Glutamatergic neuron (in vitro differentiated cells): Measurements from ENCODE around the gene ZNF416. TPM values are rescaled to one million over a fixed set of nuclear protein-coding genes. Genes with fewer than 3 reads are reported as not detected.

ENCODE experiments used
- DNase-seq: peaks from one replicate; pipeline ENCODE4 v3.0.0; 2022
- H3K27ac Mint-ChIP-seq: one replicate; pipeline ENCODE4 v1.8.0; 2020; ENCODE audit warnings: mild to moderate bottlenecking, mixed read lengths, inconsistent platforms; ENCODE audit not compliant: unreplicated experiment
- H3K27me3 Mint-ChIP-seq: one replicate; pipeline ENCODE4 v1.8.0; 2020; ENCODE audit warnings: mild to moderate bottlenecking, moderate library complexity, mixed read lengths, inconsistent platforms; ENCODE audit not compliant: unreplicated experiment
- H3K36me3 Mint-ChIP-seq: one replicate; pipeline ENCODE4 v1.8.0; 2020; ENCODE audit warnings: mild to moderate bottlenecking, mixed read lengths, inconsistent platforms; ENCODE audit not compliant: unreplicated experiment
- H3K4me1 Mint-ChIP-seq: one replicate; pipeline ENCODE4 v1.8.0; 2020; ENCODE audit warnings: mild to moderate bottlenecking, low read depth, mixed read lengths, inconsistent platforms; ENCODE audit not compliant: unreplicated experiment
- H3K4me3 Mint-ChIP-seq: one replicate; pipeline ENCODE4 v1.8.0; 2020; ENCODE audit warnings: mild to moderate bottlenecking, mixed read lengths, inconsistent platforms; ENCODE audit not compliant: unreplicated experiment
- H3K9me3 Mint-ChIP-seq: one replicate; pipeline ENCODE4 v1.8.0; 2020; ENCODE audit warnings: mild to moderate bottlenecking, moderate library complexity, mixed read lengths, inconsistent platforms; ENCODE audit not compliant: unreplicated experiment
- total RNA-seq: library from RNA; stranded (reverse); fragmentation: NEBNext Ultra II Directional; extraction: Animal tissue kit (Norgen Biotek cat#: 25700); gene quantifications from one replicate; pipeline ENCODE4 v1.2.1, GENCODE V29; 2021; ENCODE audit not compliant: unreplicated experiment
- TF ChIP-seq, protein P1 (sequence below): fragments of 200-600 bp; sonication (generic); IDR thresholded peaks from one replicate; pipeline ENCODE4 v1.5.0; 2021; ENCODE audit not compliant: partially characterized antibody, unreplicated experiment

The ZNF416 gene
- total RNA-seq, 1 donor from 2014 or later: 11.2 TPM

DNA sequence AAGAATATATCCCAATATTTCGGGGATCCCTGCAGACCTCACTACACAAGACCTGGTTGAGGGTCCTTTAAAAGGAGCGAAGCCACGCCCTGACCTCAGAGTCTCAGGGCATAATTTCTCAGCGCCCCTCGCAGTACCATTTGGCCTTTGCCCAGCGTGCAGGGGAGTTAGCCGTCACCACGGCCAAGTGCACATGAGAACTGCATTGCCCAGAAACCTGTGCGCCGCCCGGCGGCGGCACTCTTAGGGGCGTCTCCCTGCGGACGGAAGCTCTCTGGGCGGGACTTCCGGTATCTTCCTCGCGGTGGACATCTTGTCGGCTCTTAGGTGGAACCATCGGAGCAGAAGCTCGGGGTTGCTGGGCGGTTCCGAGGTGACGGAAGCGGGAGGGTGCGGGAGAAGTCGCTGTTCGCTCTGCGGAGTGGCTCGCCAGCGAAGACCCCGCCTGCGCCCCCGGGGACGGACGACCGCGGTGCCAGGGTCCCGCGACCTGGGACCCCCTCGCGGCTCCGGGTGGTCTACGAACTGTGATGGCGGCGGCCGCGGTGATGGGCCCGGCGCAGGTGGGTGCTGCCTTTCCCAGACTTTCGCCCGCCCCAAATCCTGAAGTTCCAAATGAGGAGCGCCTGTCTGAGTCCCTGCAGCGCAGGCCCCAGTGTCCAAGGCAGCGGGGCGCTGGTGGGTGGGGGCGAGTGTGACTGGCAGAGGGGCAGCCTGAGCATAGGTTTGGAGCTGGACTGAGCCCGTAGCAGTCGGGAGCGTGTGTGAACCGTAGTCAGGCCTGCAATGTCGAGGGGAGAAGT lies 35.4 kb upstream of the ZNF416 start, which contains the start of gene ZNF134:
ZNF134 (plus strand) TSS at position 302 of the 803 bp plus-strand sequence. CDS start 5,227 bp downstream, outside the sequence.
- Mint-ChIP-seq H3K4me1 (peaks cover 11% of the 10 kb centered on the region), H3K27ac (peak within 1 kb of the TSS; percentile 92), H3K27me3 (peaks cover 6% of the 10 kb centered on the region), H3K36me3 (peaks cover 42% of the 10 kb centered on the region), H3K4me3 (peak within 1 kb of the TSS; percentile 98), H3K9me3 (peaks cover 37% of the 10 kb centered on the region)
- peak; percentile 94 for DNase-seq
- TF ChIP-seq, protein P1, sequence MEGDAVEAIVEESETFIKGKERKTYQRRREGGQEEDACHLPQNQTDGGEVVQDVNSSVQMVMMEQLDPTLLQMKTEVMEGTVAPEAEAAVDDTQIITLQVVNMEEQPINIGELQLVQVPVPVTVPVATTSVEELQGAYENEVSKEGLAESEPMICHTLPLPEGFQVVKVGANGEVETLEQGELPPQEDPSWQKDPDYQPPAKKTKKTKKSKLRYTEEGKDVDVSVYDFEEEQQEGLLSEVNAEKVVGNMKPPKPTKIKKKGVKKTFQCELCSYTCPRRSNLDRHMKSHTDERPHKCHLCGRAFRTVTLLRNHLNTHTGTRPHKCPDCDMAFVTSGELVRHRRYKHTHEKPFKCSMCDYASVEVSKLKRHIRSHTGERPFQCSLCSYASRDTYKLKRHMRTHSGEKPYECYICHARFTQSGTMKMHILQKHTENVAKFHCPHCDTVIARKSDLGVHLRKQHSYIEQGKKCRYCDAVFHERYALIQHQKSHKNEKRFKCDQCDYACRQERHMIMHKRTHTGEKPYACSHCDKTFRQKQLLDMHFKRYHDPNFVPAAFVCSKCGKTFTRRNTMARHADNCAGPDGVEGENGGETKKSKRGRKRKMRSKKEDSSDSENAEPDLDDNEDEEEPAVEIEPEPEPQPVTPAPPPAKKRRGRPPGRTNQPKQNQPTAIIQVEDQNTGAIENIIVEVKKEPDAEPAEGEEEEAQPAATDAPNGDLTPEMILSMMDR: no peak

- no peak for DNase-seq
- Mint-ChIP-seq H3K4me3 (no peak overlapping the region), H3K4me1 (peaks cover 11% of the 10 kb centered on the region), H3K27ac (peak overlapping the region; percentile 78), H3K36me3 (peaks cover 17% of the 10 kb centered on the region), H3K9me3 (peaks cover 18% of the 10 kb centered on the region), H3K27me3 (peaks cover 6% of the 10 kb centered on the region)
- TF ChIP-seq, protein P1: no peak
These were observed 32.4 kb upstream of the ZNF416 start for GRCh38 chr19:57611113-57611512.

- DNase-seq: no peak
- no peak overlapping the region for H3K4me3 Mint-ChIP-seq
- no peak overlapping the region for H3K27ac Mint-ChIP-seq
- H3K27me3 Mint-ChIP-seq: peaks cover 3% of the 10 kb centered on the region
- H3K36me3 Mint-ChIP-seq: peaks cover 19% of the 10 kb centered on the region
- H3K4me1 Mint-ChIP-seq: peaks cover 6% of the 10 kb centered on the region
- peaks cover 1% of the 10 kb centered on the region for H3K9me3 Mint-ChIP-seq
- TF ChIP-seq, protein P1: no peak
These were observed 28.2 kb upstream of the ZNF416 start for GRCh38 chr19:57606931-57607330.

- H3K4me1 Mint-ChIP-seq: peaks cover 4% of the 10 kb centered on the region
- peaks cover 10% of the 10 kb centered on the region for H3K9me3 Mint-ChIP-seq
- peak; percentile 95 for DNase-seq
- peaks cover 7% of the 10 kb centered on the region for H3K27me3 Mint-ChIP-seq
- peak within 1 kb of the TSS; percentile 31 for H3K27ac Mint-ChIP-seq
- TF ChIP-seq, protein P1: no peak
- H3K4me3 Mint-ChIP-seq: peak within 1 kb of the TSS; percentile 84
- H3K36me3 Mint-ChIP-seq: peaks cover 21% of the 10 kb centered on the region
These were observed 21.2 kb upstream of the ZNF416 start, which contains the start of gene ZNF530 for GRCh38 chr19:57599761-57600383. ZNF530 (plus strand) TSS chr19:57599885; CDS start chr19:57604346, 4,461 bp downstream.
